NCI-H187 (cell line): ENCODE measurements around the gene LBX2.
A peak's percentile ranks its signal among the peaks of the same experiment; 100 is the strongest.

Experiments used
- DNase-seq, 2 experiments: peaks; one replicate each; lab custom pipeline; 2025; lab: John Stamatoyannopoulos, UW

The LBX2 gene

GRCh38 chr2:74457129-74457548 is 42.3 kb downstream of the LBX2 start:
- DNase-seq: no peak

DNA sequence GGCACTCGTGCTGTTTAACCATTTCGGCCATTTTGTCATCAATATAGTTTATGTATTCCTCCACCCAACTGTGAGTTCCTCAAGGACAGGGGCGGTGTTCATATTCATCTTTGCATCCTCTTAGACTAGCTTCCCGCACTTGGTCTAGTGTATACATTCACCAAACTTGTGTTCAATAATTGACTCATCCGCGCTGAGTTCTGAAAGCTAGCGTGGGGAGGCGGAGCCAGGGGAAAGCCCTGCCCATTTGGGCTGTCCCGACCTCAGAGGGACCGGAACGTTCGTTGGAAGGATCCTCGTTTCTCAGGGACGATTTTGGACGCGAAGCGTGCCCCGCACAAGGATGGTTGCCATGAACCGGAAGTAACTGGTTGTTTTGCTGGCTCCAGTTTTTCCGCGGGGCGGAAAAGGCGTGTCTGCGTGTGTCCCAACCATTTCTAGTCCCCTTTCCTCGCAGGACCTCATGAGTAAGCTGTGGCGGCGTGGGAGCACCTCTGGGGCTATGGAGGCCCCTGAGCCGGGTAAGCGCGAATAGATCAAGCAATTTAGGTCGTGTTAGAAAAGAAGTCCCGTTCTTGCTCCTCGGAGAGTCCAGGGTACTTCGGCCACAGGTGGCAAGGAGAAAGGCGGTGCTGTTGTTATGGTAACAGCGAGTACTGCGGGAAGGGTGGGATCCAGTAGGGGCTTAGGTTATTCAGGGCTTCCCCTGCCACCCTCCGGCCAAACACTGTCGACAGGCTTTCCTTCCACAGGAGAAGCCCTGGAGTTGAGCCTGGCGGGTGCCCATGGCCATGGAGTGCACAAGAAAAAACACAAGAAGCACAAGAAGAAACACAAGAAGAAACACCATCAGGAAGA is 44.5 kb downstream of the LBX2 start, which contains the start of gene INO80B:
INO80B (plus strand) TSS at position 434 of the 858 bp plus-strand sequence; CDS start at position 464, 30 bp downstream.
- DNase-seq: peak; percentile 75 to 82

GRCh38 chr2:74450570-74451190 is 48.7 kb downstream of the LBX2 start:
- no peak for DNase-seq

GRCh38 chr2:74448771-74449170 is 50.6 kb downstream of the LBX2 start:
- no peak for DNase-seq
